KOPT-K1 (cell line): ENCODE data around the gene TRERF1.

Experiments
- H3K27ac ChIP-seq: fragments of 200-600 bp; sonication (generic); 2 replicates; pipeline ENCODE4 v1.5.1; 2016; ENCODE audit warnings: antibody characterized with exemption, mild to moderate bottlenecking, low read depth, low read length; ENCODE audit not compliant: poor library complexity, severe bottlenecking
- H3K36me3 ChIP-seq: fragments of 200-600 bp; sonication (generic); 2 replicates; pipeline ENCODE4 v1.5.1; 2017; ENCODE audit warnings: antibody characterized with exemption, mild to moderate bottlenecking, low read length, moderate library complexity; ENCODE audit not compliant: insufficient read depth
- H3K9me3 ChIP-seq: fragments of 200-600 bp; sonication (generic); 2 replicates; pipeline ENCODE4 v1.5.1; 2017; ENCODE audit warnings: antibody characterized with exemption, low read length, mild to moderate bottlenecking; ENCODE audit not compliant: insufficient read depth, poor library complexity, severe bottlenecking

Gene TRERF1

GRCh38 chr6:42269974-42270510, 181.7 kb downstream of the TRERF1 start:
- H3K36me3 ChIP-seq = no peaks in the 10 kb centered on the region
- H3K27ac ChIP-seq = peak overlapping the region; percentile 58
- H3K9me3 ChIP-seq = no peaks in the 10 kb centered on the region

GRCh38 chr6:42269553-42269952, 182.2 kb downstream of the TRERF1 start:
- H3K27ac ChIP-seq = peak overlapping the region; percentile 58

GRCh38 chr6:42268835-42269204, 182.9 kb downstream of the TRERF1 start:
- H3K27ac ChIP-seq = peak overlapping the region; percentile 58
- H3K36me3 ChIP-seq = no peaks in the 10 kb centered on the region
- H3K9me3 ChIP-seq = no peaks in the 10 kb centered on the region

More at GRCh38 chr6:42269553-42269952, 182.2 kb downstream of the TRERF1 start:
- Histone ChIP-seq H3K9me3 (no peaks in the 10 kb centered on the region), H3K36me3 (no peaks in the 10 kb centered on the region)

- Histone ChIP-seq H3K27ac (no peak overlapping the region), H3K36me3 (peaks cover 1% of the 10 kb centered on the region; the same call in 1 of the 2 replicates), H3K9me3 (no peaks in the 10 kb centered on the region)
Measured at GRCh38 chr6:42268016-42268834, 183.5 kb downstream of the TRERF1 start.

GRCh38 chr6:42266538-42266937, 185.2 kb downstream of the TRERF1 start:
- Histone ChIP-seq H3K9me3 (no peaks in the 10 kb centered on the region), H3K27ac (no peak overlapping the region), H3K36me3 (peaks cover 6% of the 10 kb centered on the region; the same call in 1 of the 2 replicates)

- Histone ChIP-seq H3K27ac (no peak overlapping the region), H3K36me3 (peaks cover 6% of the 10 kb centered on the region; the same call in 1 of the 2 replicates), H3K9me3 (no peaks in the 10 kb centered on the region)
Measured at GRCh38 chr6:42264852-42265390, 186.8 kb downstream of the TRERF1 start.

GRCh38 chr6:42264162-42264851, 187.4 kb downstream of the TRERF1 start:
- Histone ChIP-seq H3K36me3 (peaks cover 6% of the 10 kb centered on the region; the same call in 1 of the 2 replicates), H3K9me3 (no peaks in the 10 kb centered on the region), H3K27ac (no peak overlapping the region)

GRCh38 chr6:42263165-42263728, 188.5 kb downstream of the TRERF1 start:
- H3K36me3 ChIP-seq = peaks cover 6% of the 10 kb centered on the region; the same call in 1 of the 2 replicates
- H3K9me3 ChIP-seq = no peaks in the 10 kb centered on the region
- no peak overlapping the region for H3K27ac ChIP-seq

- Histone ChIP-seq H3K36me3 (peaks cover 12% of the 10 kb centered on the region; the same call in 1 of the 2 replicates), H3K27ac (no peak overlapping the region), H3K9me3 (no peaks in the 10 kb centered on the region)
Measured at GRCh38 chr6:42260972-42261371, 190.8 kb downstream of the TRERF1 start.

GRCh38 chr6:42260396-42260888, 191.3 kb downstream of the TRERF1 start:
- no peaks in the 10 kb centered on the region for H3K9me3 ChIP-seq
- peaks cover 12% of the 10 kb centered on the region; the same call in 1 of the 2 replicates for H3K36me3 ChIP-seq
- no peak overlapping the region for H3K27ac ChIP-seq

- H3K27ac ChIP-seq = no peak overlapping the region
- peaks cover 12% of the 10 kb centered on the region; the same call in 1 of the 2 replicates for H3K36me3 ChIP-seq
- H3K9me3 ChIP-seq = no peaks in the 10 kb centered on the region
Measured at GRCh38 chr6:42259841-42260395, 191.8 kb downstream of the TRERF1 start.

GRCh38 chr6:42259286-42259685, 192.4 kb downstream of the TRERF1 start:
- Histone ChIP-seq H3K27ac (no peak overlapping the region), H3K36me3 (peaks cover 18% of the 10 kb centered on the region), H3K9me3 (no peaks in the 10 kb centered on the region)

GRCh38 chr6:42257614-42258013, 194.1 kb downstream of the TRERF1 start:
- H3K27ac ChIP-seq = no peak overlapping the region
- peaks cover 23% of the 10 kb centered on the region for H3K36me3 ChIP-seq
- H3K9me3 ChIP-seq = no peaks in the 10 kb centered on the region

- H3K27ac ChIP-seq = no peak overlapping the region
Measured at GRCh38 chr6:42257063-42257462, 194.7 kb downstream of the TRERF1 start.

More at GRCh38 chr6:42257063-42257462, 194.7 kb downstream of the TRERF1 start:
- Histone ChIP-seq H3K36me3 (peaks cover 23% of the 10 kb centered on the region), H3K9me3 (no peaks in the 10 kb centered on the region)
